ENCODE measurements around the gene FARP1. TPM values are rescaled to one million over a fixed set of nuclear protein-coding genes. Genes with fewer than 3 reads are reported as not detected.

Gene FARP1
- total and polyA plus RNA-seq, 2 of the 13 experiments (the other 11 are each of a cell fraction or from before 2014, with no cell fraction given): 70.6 to 126 TPM

GRCh38 chr13:98327371-98328270 lies 184.7 kb downstream of the FARP1 start (continued):
- TF ChIP-seq ZMAT3 (CRISPR knock-in tag; conservative IDR thresholded peaks at IDR 0.05): no peak
- no peak for TF ChIP-seq ZBTB1 (CRISPR knock-in tag; IDR thresholded peaks at IDR 0.05; ENCODE audit: borderline replicate concordance)
- no peak for TF ChIP-seq NFIC (IDR thresholded peaks at IDR 0.05; ENCODE audit: low read length)
- TF ChIP-seq ZNF24 (IDR thresholded peaks at IDR 0.05): no peak
- TF ChIP-seq ARNT2 (CRISPR knock-in tag; IDR thresholded peaks at IDR 0.05; ENCODE audit: low read depth): no peak
- TF ChIP-seq, protein P1, sequence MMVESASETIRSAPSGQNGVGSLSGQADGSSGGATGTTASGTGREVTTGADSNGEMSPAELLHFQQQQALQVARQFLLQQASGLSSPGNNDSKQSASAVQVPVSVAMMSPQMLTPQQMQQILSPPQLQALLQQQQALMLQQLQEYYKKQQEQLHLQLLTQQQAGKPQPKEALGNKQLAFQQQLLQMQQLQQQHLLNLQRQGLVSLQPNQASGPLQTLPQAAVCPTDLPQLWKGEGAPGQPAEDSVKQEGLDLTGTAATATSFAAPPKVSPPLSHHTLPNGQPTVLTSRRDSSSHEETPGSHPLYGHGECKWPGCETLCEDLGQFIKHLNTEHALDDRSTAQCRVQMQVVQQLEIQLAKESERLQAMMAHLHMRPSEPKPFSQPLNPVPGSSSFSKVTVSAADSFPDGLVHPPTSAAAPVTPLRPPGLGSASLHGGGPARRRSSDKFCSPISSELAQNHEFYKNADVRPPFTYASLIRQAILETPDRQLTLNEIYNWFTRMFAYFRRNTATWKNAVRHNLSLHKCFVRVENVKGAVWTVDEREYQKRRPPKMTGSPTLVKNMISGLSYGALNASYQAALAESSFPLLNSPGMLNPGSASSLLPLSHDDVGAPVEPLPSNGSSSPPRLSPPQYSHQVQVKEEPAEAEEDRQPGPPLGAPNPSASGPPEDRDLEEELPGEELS (CRISPR knock-in tag; IDR thresholded peaks at IDR 0.05): peak; percentile 59
- no peak for TF ChIP-seq NR2F1 (CRISPR knock-in tag; IDR thresholded peaks at IDR 0.05)
- no peak for TF ChIP-seq SYNCRIP (IDR thresholded peaks at IDR 0.05; ENCODE audit: insufficient read depth, low read depth, low read length)
- TF ChIP-seq KLF13 (CRISPR knock-in tag; IDR thresholded peaks at IDR 0.05): no peak
- TF ChIP-seq, protein P2, sequence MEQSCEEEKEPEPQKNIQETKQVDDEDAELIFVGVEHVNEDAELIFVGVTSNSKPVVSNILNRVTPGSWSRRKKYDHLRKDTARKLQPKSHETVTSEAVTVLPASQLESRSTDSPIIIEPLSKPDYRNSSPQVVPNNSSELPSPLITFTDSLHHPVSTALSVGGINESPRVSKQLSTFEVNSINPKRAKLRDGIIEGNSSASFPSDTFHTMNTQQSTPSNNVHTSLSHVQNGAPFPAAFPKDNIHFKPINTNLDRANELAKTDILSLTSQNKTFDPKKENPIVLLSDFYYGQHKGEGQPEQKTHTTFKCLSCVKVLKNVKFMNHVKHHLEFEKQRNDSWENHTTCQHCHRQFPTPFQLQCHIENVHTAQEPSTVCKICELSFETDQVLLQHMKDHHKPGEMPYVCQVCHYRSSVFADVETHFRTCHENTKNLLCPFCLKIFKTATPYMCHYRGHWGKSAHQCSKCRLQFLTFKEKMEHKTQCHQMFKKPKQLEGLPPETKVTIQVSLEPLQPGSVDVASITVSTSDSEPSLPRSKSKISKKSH (CRISPR knock-in tag; IDR thresholded peaks at IDR 0.05; ENCODE audit: borderline replicate concordance): no peak
- TF ChIP-seq TBX3 (IDR thresholded peaks at IDR 0.05; ENCODE audit: borderline replicate concordance): no peak
- TF ChIP-seq ZNF614 (CRISPR knock-in tag; IDR thresholded peaks at IDR 0.05; ENCODE audit: borderline replicate concordance): no peak
- no peak for TF ChIP-seq CHD4 (IDR thresholded peaks at IDR 0.05; ENCODE audit: borderline replicate concordance, low read length)
- no peak for TF ChIP-seq ZNF331 (CRISPR knock-in tag; IDR thresholded peaks at IDR 0.05)
- no peak for TF ChIP-seq RFXAP (CRISPR knock-in tag; IDR thresholded peaks at IDR 0.05; ENCODE audit: borderline replicate concordance)
- peak; percentile 81 for TF ChIP-seq ZNF652 (CRISPR knock-in tag; IDR thresholded peaks at IDR 0.05; ENCODE audit: borderline replicate concordance, low read depth)
- TF ChIP-seq CTCF (CRISPR knock-in tag; IDR thresholded peaks at IDR 0.05): no peak
- TF ChIP-seq ZBTB7A (CRISPR knock-in tag; IDR thresholded peaks at IDR 0.05): no peak
- peak; percentile 79 for TF ChIP-seq TEAD3 (CRISPR knock-in tag; optimal IDR thresholded peaks at IDR 0.05; ENCODE audit: borderline replicate concordance)
- TF ChIP-seq ZNF816 (CRISPR knock-in tag; IDR thresholded peaks at IDR 0.05; ENCODE audit: borderline replicate concordance): no peak

Measured in HepG2 (cell line).